Retinal pigment epithelial cell (primary cell): ENCODE results near the gene NCS1.
"Not testable (repeated sequence)": the region's sequence is repeated elsewhere in the genome, so short reads cannot be mapped to it uniquely, and the experiment has no call there.

Experiments
- DNase-seq: peaks from one replicate; pipeline ENCODE4 v3.0.0-alpha.2; 2010; ENCODE audit warnings: low read depth
- H3K4me3 ChIP-seq: 2 replicates; pipeline ENCODE4 v1.5.1; 2011; ENCODE audit warnings: mild to moderate bottlenecking, low read length, control low read depth, moderate library complexity
- TF ChIP-seq, protein P1 (sequence below): conservative IDR thresholded peaks from 2 replicates; pipeline ENCODE4 v1.5.1; 2011; ENCODE audit warnings: low read depth, low read length, control low read depth, inconsistent platforms

The NCS1 gene

DNA sequence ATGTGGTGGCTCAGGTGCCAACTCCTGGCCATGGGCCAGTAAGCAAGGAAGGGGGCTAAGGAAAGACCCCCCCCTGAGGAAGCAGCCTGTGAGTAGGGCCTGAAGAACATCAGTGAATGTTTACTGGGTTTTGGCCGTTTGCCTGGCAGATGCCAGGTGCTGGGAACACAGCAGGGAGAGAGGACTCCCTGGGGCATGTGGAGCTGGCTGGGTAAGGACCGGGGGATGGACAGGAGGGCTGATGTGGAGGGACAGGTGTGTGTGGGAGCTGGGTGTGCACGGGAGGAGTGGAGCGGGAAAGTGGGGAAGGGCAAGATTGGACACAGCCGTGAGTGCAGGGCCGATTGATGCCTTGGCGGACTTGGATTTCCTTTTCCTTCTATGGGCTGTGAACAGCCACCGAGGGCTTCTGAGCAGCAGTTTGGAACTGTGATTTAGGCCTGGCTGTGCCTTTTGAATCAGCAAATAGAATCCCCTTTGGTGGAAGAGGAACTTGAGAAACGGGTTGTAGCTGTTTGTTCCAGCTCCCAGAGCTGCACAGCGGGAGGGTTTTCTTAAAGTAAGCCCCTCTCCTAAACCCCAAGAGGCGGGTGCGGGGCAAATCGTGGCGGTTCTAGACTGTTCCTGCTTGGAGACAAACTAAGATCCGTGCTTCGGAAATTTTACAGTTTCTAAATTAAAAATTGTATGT lies 96.5 kb downstream of the NCS1 start:
- TF ChIP-seq, protein P1, sequence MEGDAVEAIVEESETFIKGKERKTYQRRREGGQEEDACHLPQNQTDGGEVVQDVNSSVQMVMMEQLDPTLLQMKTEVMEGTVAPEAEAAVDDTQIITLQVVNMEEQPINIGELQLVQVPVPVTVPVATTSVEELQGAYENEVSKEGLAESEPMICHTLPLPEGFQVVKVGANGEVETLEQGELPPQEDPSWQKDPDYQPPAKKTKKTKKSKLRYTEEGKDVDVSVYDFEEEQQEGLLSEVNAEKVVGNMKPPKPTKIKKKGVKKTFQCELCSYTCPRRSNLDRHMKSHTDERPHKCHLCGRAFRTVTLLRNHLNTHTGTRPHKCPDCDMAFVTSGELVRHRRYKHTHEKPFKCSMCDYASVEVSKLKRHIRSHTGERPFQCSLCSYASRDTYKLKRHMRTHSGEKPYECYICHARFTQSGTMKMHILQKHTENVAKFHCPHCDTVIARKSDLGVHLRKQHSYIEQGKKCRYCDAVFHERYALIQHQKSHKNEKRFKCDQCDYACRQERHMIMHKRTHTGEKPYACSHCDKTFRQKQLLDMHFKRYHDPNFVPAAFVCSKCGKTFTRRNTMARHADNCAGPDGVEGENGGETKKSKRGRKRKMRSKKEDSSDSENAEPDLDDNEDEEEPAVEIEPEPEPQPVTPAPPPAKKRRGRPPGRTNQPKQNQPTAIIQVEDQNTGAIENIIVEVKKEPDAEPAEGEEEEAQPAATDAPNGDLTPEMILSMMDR: no peak
- no peak overlapping the region for H3K4me3 ChIP-seq
- DNase-seq: no peak

DNA sequence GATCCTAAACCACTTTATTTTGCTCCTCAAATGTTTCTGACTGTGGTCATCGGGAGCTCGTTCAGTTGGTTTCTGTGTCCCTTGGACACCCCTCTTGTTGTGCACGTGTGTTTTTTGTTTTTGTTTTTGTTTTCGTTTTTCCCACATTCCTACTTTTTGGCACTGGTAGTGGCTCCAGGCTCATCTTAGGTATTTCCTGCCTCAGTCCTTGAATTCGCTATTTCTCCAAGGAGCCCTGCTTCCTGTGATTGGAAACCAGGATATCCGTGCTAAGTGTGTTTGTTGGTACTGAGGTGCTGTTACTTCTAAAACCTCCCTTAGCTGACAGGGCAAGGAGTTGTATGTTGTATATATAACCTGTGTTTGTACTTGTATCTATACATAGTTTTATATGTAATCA lies 99.3 kb downstream of the NCS1 start:
- no peak for DNase-seq
- H3K4me3 ChIP-seq: no peak overlapping the region
- TF ChIP-seq, protein P1: no peak

DNA sequence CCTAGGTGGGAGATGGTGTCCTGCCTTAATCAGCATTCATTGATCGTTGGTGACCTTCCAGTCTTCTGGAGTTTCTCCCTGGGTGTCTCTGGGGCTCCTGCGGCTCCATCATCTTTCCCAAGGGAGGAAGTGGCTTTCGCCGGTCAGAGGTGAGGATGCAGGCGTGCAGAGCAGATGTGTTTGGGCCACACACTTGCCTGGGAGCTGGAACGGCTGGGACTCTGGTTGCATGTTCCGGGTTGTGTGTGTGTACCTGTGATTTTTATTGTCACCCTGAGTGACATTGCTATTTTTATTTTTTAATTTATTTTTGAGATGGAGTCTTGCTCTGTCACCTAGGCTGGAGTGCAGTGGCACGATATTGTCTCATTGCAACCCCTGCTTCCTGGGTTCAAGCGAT lies 103.0 kb downstream of the NCS1 start:
- no peak overlapping the region for H3K4me3 ChIP-seq
- TF ChIP-seq, protein P1: no peak
- no peak for DNase-seq

DNA sequence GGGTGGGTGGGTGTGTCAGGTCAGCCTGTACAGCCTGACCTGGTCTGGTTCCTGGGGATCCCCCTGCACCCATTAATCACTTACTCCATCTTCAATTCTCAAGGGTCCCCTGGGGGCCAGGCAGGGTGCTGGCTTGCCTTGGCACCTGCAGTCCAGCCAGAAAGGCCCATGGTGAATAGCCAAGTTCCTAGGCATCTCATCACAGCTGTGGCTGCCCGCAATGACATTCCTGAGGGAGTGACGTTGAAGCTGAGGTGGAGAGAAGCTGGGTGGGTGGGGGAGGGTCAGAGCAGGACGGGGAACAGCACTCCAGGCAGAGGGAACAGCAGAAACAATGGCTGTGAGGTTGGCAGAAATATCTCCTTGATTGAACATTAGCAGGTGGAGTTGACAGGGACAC lies 103.9 kb downstream of the NCS1 start:
- no peak for DNase-seq
- TF ChIP-seq, protein P1: no peak
- H3K4me3 ChIP-seq: no peak overlapping the region

DNA sequence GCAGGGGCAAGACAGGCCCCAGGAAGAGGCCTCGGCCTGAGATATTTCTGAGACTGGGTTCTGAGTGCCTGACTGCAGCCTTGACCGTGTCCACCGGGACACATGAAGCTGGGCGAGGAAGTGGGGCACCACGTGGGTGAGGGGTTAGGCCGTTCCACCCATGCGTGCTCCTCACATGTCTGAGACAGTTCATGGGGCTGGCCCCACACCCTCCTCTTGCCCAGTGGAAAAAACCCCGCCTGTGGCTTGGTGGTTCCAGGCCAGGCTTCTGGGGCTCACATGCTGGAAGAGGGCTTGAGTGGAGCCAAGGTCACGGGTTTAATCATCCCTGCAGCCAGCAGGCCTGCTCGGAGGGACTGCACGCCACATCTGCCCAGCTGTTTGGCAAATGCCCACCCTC lies 104.8 kb downstream of the NCS1 start:
- TF ChIP-seq, protein P1: no peak
- no peak for DNase-seq
- no peak overlapping the region for H3K4me3 ChIP-seq

DNA sequence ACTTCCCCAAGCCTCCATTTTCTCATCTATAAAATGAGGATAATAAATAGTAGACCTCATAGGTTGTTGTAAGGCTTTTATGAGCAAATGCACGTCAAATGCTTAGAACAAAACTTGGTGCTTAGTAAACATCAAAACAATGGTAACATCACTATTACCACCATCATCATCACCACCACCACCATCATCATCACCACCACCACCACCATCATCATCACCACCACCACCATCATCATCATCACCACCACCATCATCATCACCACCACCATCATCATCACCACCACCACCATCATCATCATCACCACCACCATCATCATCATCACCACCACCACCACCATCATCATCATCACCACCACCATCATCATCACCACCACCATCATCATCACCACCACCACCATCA lies 105.3 kb downstream of the NCS1 start:
- not testable (repeated sequence) for DNase-seq, H3K4me3 ChIP-seq

DNA sequence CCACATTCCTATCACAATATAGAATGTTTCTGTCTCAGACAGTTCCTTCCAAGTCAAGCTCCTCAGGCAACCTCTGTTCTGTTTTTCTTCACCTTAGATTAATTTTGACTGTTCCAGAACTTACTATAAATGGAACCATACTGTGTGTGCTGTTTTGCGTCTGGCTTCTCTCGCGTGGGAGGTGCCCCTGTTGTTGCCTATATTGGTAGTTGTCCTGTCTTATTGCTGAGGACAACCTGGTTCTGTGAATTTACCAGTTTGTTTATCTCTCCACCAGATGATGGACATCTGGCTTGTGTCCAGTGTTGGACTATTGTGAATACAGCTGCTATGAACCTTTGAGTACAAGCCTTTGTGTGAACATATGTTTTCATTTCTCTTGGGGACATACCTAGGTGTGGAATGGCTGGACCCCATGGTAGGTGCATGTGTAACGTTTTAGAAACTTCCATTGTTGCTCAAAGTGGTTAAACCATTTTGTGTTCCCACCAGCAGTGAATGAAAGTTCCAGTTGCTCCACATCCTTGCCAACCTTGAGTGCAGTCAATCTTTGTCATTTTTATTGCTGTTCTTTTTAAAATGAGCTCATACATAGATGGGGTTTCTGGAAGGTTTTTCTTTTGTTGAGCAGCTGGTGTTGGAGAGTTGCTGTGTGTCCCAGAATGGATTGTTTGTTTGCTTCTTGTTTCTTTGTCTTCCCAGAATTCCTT lies 111.5 kb downstream of the NCS1 start:
- H3K4me3 ChIP-seq: no peak overlapping the region
- TF ChIP-seq, protein P1: no peak

More for the DNA sequence above, 111.5 kb downstream of the NCS1 start:
- DNase-seq: no peak
